GM13977 (cell line): ENCODE measurements around the gene MS4A3.

Experiments
- DNase-seq: peaks from one replicate; pipeline ENCODE4 v3.0.0; 2012; ENCODE audit warnings: low spot score
- CTCF ChIP-seq: IDR thresholded peaks from 2 replicates; pipeline ENCODE4 v1.5.1; 2012; ENCODE audit warnings: mild to moderate bottlenecking, control low read depth; ENCODE audit not compliant: insufficient read depth; ENCODE audit errors: extremely low read depth, missing control alignments
- in situ Hi-C: fragments of 300-500 bp; cut with MboI; formaldehyde crosslinking; loops from one replicate; pipeline ENCODE4 v1.12.0; 2022; ENCODE audit warnings: low sequenced_read_pairs, low pct_unique_long_range_greater_than_20kb, mixed read lengths, inconsistent platforms; ENCODE audit not compliant: unreplicated experiment

The MS4A3 gene

GRCh38 chr11:60077981-60078380 lies 21.5 kb downstream of the MS4A3 start:
- DNase-seq, result no peak

GRCh38 chr11:60078745-60079144 lies 22.3 kb downstream of the MS4A3 start:
- in situ Hi-C loops, result no loop called here
- no peak for DNase-seq
- TF ChIP-seq CTCF, result no peak

More at GRCh38 chr11:60077981-60078380, 21.5 kb downstream of the MS4A3 start:
- in situ Hi-C loops, result no loop called here
- no peak for TF ChIP-seq CTCF

DNA sequence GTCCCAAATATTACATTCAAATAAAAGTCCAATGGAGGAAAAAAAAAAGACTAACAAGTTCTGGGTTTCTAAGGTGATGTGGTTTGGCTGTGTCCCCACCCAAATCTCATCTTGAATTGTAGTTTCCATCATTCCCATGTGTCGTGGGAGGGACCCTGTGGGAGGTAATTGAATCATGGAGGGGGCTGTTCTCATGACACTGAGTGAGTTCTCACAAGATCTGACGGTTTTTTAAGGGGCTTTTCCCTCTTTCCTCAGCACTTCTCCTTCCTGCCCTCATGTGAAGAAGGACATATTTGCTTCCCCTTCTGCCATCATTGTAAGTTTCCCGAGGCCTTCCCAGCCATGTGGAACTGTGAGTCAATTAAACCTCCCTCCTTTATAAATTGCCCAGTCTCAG lies 24.1 kb downstream of the MS4A3 start:
- TF ChIP-seq CTCF, result no peak
- DNase-seq, result no peak
- in situ Hi-C loops, result no loop called here

- no peak for DNase-seq
- no peak for TF ChIP-seq CTCF
- in situ Hi-C loops, result no loop called here
Measured at GRCh38 chr11:60084631-60085273, 28.3 kb downstream of the MS4A3 start.

DNA sequence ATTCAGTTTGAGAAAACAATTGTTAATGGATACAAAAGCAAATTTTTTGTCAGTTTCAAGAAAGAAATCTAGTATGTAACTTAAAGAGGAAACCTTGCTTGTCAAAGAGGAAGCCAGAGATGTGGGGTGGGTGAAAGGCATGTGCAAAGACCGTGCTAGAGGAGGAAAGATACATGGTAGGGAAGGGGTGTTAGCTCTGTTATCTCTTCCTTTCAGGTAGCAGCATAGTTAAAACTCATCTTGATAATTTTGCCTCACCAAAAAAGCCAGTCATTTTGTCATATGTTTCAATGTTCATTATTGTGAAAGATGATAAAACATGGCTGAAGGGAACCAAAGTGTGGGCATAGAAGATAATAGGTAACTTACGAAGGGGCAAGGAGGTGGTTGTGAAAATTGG lies 29.4 kb downstream of the MS4A3 start:
- in situ Hi-C loops, result no loop called here
- TF ChIP-seq CTCF, result no peak
- DNase-seq, result no peak

DNA sequence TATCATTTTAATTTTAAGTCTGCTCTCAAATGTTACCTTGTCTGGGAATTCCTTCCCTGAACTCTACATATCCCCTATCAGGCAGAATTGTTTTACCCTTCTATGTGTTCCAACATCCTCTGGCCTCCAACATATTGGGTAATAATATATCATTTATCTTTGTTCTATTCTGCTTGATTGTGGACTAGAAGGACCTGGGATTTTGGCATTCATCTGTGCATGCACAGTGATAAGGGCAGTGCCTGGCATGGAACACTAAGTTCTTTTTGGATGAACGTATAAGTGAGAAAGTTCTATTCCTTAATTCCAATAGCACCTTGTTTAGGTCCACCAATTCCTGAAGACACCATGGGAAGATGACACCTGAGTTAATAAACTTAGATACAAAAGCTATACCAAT lies 30.8 kb downstream of the MS4A3 start:
- no peak for TF ChIP-seq CTCF
- in situ Hi-C loops, result no loop called here
- no peak for DNase-seq

DNA sequence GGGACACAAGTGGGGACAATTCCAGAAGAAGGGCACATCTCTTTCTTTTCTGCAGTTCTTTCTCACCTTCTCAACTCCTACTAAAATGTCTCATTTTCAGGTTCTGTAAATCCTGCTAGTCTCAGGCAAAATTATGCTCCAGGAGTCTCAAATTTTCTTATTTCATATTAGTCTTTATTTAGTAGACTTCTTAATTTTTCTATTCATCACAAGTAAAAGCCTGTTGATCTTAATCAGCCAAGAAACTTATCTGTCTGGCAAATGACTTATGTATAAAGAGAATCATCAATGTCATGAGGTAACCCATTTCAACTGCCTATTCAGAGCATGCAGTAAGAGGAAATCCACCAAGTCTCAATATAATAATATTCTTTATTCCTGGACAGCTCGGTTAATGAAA lies 31.9 kb downstream of the MS4A3 start, which contains the start of gene MS4A2:
Gene MS4A2, plus strand, starts transcription at position 301 of the 400 bp plus-strand sequence. CDS start 102 bp downstream, outside the sequence.
- in situ Hi-C loops, result no loop called here
- TF ChIP-seq CTCF, result no peak
- no peak for DNase-seq
